CD4-positive, alpha-beta T cell treated with Interferon gamma for 1 hour (primary cell): Measurements from ENCODE around the gene IKZF4.
A peak's percentile ranks its signal among the peaks of the same experiment; 100 is the strongest.
"Not testable (repeated sequence)": the region's sequence is repeated elsewhere in the genome, so short reads cannot be mapped to it uniquely, and the experiment has no call there.

Source experiments
- DNase-seq: peaks from one replicate; pipeline ENCODE4 v3.0.0-alpha.2; 2020

Gene IKZF4

DNA sequence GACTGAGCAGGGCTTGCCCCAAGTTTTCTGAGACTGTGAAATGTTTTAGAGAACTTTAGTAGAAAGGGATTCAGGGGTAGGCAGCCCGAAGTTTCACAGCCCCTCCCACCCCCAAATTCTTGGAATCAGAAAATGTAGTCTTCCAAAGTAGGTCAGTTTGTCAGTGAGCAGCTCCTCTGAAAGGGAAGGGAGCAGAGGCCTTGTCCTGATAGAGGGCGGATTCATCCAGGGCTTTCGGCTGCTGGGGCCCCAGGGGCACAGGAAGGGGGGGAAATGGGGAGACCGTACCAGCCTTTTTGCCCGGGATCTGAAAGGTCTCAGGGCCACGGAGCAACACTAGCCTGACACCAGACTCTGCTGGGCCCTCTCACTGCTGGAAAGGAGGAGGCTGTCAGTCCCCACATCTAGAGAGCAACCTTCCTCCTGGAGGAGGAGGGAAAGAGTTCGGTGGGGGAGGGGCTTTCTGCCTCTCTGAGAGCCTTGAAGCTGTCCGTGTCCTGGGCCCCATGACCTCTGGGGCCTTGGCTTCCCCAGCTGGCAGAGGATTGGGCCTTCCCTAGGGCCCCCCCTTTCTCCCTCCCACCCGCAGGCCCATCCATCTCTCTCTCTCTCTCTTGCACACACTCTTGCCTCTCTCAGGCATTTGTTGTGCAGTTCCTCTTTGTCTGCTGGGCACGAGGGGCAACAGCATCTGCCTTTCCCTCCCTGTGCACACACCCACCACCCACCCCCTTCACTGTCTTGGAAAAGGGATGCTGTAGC lies at the start of gene IKZF4:
Gene IKZF4 (plus strand): TSS at position 621 of the 762 bp plus-strand sequence. CDS start 451 bp downstream, outside the sequence.
- peak; percentile 48 for DNase-seq

DNA sequence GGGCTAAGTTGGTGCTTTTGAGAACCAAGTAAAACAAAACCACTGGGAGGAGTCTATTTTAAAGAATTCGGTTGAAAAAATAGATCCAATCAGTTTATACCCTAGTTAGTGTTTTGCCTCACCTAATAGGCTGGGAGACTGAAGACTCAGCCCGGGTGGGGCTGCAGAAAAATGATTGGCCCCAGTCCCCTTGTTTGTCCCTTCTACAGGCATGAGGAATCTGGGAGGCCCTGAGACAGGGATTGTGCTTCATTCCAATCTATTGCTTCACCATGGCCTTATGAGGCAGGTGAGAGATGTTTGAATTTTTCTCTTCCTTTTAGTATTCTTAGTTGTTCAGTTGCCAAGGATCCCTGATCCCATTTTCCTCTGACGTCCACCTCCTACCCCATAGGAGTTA lies 48.8 kb upstream of the IKZF4 start:
- no peak for DNase-seq

DNA sequence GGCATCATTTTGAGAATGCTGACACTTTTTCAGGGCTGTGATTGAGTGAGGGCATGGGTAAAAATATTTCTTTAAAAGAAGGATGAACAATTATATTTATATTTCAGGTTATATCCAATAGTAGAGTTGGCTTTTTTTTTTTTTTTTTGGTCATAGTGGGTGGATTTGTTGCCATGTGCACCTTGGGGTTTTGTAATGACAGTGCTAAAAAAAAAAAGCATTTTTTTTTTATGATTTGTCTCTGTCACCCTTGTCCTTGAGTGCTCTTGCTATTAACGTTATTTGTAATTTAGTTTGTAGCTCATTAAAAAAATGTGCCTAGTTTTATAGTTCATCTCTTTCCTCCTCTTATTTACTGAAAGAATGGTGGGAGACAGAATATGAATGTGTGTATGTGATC lies 48.4 kb upstream of the IKZF4 start:
- DNase-seq = no peak

DNA sequence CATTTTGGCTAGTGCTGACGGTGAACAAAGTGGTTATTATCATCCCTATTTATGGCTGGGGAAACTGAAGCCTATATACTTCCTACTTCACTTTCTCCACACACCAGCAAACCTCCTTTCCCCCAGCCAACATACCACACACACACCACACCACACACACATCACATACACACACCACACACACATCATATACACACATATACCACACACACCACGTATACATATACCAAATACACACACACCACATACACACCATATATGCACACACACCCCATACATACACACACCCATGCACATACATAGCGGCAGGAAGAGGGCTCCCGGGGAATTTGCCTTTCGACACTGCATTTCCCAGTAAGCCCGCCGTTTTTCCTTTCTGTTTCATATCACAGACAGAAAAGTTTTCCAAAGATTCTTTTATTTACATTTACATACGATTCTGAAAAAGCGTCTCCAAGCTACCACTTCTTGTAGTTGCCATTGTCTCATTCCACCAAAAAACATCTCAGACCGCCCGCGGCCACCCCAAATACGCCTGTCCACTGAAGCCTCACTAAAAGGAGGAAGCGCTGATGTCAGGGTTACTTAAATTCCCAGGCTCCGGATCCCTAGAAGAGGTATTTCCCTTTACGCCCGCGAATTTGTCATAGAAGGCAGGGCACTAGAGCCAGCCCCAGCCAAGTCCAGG lies 47.8 kb upstream of the IKZF4 start:
- DNase-seq = peak; percentile 22

DNA sequence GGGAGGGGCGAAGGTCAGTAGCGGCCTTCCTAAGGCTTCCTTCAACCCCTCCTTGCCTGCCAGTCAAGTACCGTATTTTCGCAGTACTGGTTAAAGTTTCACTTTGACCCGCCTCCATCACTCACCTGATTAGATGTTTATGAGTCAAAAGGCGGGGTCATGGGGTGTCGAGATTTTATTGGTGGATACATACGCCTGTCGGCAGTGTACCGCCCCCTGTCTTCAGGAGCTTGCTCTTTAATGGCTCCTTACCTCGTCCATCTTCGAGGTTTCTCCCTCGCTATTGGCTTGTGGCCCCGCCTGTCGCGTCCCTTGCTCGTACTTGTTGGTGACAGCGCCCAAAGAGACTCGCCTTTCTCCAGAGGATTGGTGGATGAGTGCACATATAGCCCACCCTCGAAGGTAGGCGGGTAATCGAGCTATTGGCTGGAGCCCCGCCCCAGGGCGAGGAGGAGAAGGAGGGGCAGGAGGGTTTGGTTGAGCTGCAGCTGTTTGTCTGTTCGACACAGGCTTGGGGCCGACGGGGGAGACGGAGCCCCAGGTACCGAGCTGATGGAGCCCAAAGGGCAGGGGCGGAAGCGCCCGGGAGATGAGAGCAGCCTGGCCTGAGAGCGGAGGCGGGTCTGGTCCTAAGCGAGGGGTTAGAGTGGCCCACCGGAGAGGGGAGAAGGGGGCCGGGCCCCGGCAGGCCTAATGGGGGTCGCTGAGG lies 47.1 kb upstream of the IKZF4 start, which contains the start of gene RAB5B:
Gene RAB5B (plus strand): TSS at position 480 of the 709 bp plus-strand sequence. CDS start 12,883 bp downstream, outside the sequence.
- peak; percentile 100 for DNase-seq

DNA sequence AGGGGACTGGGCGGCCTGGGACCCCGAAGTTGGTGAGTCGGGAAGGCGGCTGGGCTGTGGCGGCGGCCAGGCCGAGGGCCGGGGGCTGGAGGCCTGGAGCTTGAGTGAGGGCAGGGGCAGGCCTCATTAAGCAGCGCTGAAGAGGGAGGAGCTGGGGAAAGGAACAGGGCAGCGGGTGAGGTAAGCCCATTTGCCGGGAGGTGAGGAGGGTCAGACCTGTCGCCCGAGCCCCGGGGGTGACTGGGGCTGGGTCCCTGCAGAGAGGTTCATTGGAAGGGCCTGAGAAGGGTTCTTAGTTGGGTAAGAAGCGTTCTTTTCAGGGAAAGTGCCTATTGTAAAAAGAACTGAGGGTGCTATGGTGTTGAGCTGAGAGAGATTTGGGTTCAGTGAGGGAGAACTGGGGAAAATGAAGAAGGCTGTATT lies 46.5 kb upstream of the IKZF4 start:
- peak; percentile 37 for DNase-seq

DNA sequence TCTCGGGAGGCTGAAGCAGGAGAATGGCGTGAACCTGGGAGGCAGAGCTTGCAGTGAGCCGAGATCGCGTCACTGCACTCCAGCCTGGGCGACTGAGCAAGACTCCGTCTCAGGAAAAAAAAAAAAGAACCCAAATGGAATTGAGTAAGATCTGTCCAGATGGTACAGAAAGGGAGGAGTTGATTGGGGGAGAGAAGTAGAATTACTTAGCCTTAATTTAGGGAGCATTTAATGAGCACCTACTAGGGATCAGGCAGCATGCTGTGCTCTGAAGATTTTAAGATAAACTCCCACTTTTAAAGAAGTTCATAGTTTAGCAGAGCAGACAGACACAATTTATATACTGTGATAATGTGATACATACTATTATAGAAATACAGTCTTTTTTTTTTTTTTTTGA lies 42.5 kb upstream of the IKZF4 start:
- no peak for DNase-seq

DNA sequence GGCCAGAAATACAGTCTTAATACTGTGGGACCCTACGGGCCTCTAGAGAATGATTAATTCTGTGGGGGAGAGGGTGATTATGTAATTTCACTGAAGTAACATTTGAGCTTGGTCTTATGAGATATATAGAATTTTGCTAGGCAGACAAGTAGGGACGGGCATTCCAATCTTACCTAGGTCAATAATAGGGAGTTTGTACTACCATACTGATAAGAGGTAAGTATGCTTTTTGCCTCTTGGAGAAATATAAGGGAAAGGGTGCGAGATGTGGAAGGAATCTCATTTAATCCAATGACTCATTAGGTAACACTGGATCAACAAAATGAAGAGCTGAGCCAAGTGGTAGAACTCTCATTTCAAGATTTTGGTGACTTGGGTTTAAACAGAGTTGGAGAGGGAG lies 41.8 kb upstream of the IKZF4 start:
- no peak for DNase-seq

DNA sequence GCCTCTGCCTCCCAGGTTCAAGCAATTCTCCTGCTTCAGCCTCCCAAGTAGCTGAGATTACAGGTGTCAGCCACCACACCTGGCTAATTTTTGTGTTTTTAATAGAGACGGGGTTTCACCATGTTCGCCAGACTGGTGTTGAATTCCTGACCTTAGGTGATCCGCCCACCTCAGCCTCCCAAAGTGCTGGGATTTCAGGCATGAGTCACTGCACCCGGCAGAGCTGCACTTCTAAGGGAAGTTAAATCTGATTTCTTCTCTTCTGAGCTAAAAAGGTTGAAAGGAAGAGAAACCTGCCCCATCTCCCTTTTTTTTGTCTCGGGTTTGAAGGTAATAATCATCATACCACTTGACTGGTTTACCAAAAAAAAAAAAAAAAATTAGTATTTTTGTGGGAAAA lies 39.0 kb upstream of the IKZF4 start:
- not testable (repeated sequence) for DNase-seq

DNA sequence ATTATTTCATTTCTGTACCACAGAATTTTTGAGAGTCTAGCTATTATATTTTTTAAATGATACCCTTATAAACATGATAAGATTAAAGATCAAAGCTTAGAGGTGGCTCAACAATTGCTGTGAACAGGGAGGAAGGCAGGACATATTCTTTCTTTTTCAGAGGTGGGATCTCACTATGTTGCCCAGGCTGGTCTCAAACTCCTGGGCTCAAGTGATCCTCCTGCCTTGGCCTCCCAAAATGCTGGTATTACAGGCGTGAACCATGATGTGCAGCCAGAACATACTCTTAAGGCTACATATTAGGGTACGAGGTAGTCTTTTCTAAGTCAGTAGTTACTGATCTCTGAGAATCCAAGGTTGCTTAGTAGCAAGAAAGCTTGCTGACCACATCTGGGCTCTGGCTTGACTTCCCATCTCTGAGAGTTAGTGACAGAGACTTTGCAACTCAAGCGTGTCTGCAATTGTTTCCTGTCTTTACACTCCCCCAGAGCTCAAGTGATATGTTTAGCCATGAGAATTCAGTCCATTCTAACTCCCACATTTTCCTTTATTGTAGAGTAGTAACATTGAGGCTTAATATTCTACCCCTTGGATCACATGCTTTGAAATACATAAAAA lies 38.4 kb upstream of the IKZF4 start:
- DNase-seq = no peak

DNA sequence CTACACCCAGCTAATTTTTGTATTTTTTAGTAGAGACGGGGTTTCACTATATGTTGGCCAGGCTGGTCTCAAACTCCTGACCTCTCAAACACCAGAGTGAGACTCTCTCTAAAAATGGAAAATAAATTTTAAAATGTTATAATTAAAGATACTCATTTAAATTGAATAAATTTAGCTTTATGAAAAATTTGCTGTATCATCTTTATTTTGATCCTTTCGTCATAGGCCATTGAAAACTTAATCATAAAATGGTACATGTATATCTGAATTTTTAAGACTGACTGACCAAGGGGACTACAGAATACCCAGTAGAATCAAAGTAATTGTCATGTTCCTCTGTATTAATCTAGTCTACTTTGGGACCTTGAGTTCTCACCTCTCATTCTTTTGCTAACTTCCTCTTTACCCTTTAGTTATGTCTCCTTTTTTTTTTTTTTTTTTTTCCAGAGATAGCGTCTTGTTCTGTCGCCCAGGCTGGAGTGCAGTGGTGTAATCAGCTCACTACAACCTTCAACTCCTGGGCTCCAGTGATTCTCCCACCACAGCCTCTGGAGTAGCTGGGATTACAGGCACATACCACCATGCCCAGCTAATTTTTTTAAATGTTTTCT lies 37.5 kb upstream of the IKZF4 start:
- no peak for DNase-seq

DNA sequence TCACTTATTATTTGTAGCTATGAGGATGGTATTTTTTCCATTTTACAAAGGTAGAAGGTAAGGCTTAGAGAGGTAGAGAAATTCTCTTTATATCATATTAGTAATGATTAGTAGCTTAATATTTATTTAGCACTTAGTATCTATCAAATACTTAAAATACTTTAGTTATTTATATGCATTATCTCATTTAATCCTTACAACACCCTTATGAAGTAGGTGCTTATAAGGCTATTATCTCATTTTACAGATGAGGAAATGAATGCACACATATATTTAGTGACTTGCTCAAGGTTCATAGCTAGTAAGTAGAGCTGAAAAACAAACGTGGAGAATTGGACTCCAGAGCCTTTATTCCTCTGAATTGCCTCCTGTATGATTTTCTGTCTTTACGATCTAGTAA lies 36.0 kb upstream of the IKZF4 start:
- no peak for DNase-seq

DNA sequence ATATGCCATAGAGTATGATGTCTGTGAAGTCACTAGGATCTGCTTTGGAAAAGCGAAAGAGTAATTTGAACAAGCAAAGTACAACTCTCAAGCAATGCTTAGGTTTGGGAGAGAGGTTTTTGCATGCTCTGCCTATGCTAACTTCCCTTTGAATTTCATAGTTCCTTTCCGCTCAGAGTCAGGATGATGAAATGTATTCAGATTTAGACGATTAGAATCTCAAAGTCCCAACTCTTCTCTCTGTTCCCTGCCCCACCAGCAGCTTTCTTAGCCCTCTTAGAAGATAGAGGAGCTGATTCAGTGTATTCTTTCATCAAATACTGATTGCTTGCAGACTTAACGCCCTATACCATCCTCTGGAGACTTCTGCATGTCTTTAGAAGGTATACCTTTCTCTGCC lies 35.5 kb upstream of the IKZF4 start:
- no peak for DNase-seq

DNA sequence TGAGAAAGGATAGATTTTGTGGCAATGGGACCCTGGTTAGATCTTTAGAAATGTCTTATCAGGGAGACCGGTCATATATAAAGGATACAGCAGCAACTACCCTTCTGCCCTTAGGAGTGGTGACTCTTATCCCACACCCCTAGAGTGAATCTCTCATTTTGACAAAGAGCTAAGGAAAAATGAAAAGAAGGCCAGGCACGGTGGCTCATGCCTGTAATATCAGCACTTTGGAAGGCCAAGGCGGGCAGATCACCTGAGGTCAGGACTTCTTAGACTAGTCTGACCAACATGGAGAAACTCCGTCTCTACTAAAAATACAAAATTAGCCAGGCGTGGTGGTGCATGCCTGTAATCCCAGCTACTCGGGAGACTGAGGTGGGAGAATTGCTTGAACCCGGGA lies 34.9 kb upstream of the IKZF4 start:
- DNase-seq = not testable (repeated sequence)

DNA sequence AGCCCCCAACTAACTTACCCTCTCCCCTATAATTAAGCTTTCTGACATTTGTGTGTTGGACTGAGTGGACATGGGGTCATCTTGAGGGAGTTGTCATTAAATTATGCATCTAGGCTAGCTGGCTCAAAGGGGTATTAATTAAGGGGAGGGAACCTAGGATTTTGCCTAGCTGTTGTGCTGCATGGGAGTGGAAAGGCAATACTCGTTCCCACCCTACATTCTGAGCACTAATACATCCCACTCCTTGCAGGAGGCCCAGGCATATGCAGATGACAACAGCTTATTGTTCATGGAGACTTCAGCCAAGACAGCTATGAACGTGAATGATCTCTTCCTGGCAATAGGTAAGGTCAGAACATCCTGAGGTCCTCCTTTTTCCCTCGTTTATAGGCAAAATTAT lies 29.7 kb upstream of the IKZF4 start:
- no peak for DNase-seq

DNA sequence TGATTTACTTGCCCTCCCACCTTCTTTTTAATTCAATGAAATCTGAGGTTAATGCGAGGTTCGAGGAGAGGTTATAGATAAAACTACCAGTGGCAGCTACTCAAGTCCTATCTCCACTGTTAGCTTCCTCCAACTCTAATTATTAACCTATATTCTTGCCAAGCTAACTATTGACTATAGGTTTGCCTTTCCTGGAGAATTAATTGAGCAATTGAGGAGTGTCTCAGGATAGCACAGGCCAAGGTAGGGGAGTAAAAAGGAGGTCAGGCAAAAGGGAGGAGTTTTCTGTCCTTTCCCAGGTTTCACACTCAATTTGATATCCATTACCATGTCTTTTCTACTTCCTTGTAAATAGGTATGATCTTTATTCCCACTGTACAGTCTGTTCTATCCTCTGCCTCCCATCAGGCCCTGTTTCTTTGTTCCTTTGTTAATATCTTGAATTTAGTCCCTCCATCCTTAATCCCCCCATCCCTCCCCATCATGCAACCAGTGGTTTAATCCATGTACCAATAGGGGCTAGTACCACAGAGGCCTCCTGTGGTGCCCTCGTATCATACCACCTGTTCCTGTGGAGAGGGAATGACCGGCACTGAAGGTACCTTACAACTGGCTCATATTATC lies 27.5 kb upstream of the IKZF4 start:
- DNase-seq = no peak

DNA sequence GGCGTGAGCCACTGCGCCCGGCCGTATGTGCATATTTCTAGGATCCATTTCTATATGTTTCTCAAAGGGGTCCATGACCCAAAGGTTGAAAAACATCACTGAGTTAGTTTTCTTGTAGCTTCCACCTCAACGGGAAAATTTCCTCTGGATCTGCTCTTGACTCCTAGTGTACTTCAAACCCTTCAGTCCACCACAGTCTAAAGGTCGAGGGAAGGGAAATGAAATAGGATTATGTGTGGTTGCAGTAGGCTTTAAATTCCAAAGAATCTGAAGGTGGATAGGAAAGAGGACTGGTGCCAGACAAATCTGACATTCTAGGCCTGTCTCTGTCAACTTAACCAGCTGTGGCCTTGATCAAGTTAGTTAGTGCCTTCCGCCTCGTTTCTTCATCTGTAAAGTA lies 25.5 kb upstream of the IKZF4 start:
- no peak for DNase-seq

DNA sequence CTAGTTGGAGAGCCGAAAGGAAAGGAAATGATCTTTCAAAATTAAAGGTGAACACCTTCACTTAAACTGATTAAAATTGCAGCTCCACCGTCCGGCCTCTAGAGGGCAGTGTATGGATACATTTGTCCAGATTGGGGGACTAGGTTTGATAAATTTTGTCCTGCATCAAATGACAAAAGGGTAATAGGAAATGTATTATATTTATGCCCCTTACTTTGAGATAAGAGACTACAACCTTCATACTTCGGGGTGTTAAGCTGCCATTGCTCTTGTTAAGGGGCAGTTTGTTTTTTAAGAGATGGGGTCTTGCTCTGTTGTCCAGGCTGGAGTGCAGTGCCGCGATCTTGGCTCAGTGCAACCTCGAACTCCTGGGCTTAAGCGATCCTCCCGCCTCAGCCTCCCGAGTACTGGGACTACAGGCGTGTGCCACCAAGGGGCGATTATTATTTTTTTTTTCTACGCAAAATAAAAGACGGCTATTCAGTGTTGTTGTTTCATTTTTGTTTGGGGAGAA lies 24.6 kb upstream of the IKZF4 start:
- peak; percentile 62 for DNase-seq

DNA sequence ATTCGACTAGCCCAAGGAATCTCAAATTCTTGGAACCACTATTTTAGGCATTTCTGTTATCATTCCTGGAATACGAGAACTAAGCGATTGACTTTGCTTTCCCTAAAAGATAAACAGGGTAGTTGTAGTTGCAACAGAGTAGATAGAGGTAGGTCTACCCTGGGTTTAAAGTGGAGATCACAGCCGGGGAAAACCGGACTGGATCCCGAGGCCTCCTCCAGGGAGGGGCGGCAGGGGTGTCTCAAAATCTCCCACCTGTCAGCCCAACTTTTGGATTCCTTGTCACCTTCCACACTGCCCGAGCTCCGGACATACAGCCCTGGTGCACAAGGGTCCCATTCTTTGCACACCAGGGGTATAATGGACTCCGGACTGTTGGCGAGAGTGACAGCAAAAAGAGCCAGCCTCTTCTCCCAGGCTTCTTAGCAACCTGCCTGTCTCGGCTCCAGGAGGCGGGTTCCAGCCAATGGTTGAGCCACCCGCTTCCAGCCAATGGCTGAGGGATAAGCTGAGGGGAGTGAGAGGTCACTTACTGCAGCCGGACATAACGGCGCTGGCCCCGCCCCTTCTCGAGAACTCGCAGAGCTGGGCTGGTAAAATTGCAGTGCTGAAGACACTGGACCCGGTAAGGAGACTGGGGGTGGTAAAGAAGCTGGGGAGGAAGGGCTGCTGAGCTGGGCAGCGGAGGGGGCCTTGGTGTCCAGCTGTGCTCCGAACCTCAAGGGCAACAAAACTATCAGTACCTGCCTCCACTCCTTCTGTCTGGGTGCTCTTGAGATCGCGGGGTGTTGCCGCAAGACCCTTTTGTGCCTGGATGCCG lies 23.9 kb upstream of the IKZF4 start, which contains the start of gene SUOX:
Gene SUOX (plus strand): TSS at position 562 of the 820 bp plus-strand sequence. CDS start 4,946 bp downstream, outside the sequence.
- DNase-seq = peak; percentile 82

DNA sequence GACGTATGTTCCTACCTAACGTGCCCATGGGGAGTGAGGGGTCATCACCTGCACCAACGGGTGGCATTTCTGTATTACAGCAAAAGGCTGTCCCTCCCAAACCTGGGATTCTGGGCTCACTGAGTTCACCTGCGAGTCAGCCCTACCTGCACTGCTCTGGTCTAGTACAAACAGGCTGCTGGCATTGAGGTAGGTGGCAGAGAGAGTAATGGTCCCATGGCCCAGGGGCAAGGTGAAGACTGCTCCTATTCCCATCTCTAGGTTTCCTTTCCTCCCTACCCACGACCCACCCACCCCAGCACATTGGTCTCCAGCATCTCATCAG lies 23.3 kb upstream of the IKZF4 start:
- DNase-seq = no peak

DNA sequence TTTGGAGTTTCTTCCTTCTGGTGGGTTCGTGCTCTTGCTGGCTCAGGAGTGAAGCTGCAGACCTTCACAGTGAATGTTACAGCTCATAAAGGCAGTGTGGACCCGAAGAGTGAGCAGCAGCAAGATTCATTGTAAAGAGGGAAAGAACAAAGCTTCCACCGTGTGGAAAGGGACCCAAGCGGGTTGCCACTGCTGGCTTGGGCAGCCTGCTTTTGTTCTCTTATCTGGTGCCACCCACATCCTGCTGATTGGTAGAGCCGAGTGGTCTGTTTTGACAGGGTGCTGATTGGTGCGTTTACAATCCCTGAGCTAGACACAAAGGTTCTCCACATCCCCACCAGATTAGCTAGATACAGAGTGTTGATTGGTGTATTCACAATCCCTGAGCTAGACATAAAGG lies 21.3 kb upstream of the IKZF4 start:
- DNase-seq = not testable (repeated sequence)
